Renal cortical epithelial cell (primary cell): Measurements from ENCODE around the gene ELOVL2. TPM values are rescaled to one million over a fixed set of nuclear protein-coding genes. Genes with fewer than 3 reads are reported as not detected.
"Not testable (repeated sequence)": the region's sequence is repeated elsewhere in the genome, so short reads cannot be mapped to it uniquely, and the experiment has no call there.

Experiments used
- DNase-seq: peaks from one replicate; pipeline ENCODE4 v3.0.0-alpha.2; 2011; ENCODE audit warnings: low read depth
- total RNA-seq: library from RNA; depleted of rRNA; stranded (reverse); fragments of >200 nt; gene quantifications from 2 replicates; pipeline ENCODE4 v1.2.3, GENCODE V29; 2014

Gene ELOVL2
- under 0.01 and 0.05 TPM in 2 replicates for total RNA-seq

- no peak for DNase-seq
Measured at GRCh38 chr6:11043961-11044711, at the start of gene ELOVL2. ELOVL2 (minus strand) TSS chr6:11044305; CDS start chr6:11044230, 75 bp downstream.

GRCh38 chr6:11093376-11093625 lies 49.2 kb upstream of the ELOVL2 start:
- no peak for DNase-seq

GRCh38 chr6:11092668-11093375 lies 48.7 kb upstream of the ELOVL2 start:
- DNase-seq, result peak; percentile 43

- not testable (repeated sequence) for DNase-seq
Measured at GRCh38 chr6:11091141-11091540, 47.0 kb upstream of the ELOVL2 start.

GRCh38 chr6:11089695-11090094 lies 45.6 kb upstream of the ELOVL2 start:
- no peak for DNase-seq

GRCh38 chr6:11087141-11087812 lies 43.2 kb upstream of the ELOVL2 start:
- not testable (repeated sequence) for DNase-seq

- DNase-seq, result no peak
Measured at GRCh38 chr6:11085758-11086435, 41.8 kb upstream of the ELOVL2 start.

- no peak for DNase-seq
Measured at GRCh38 chr6:11083956-11084355, 39.9 kb upstream of the ELOVL2 start.

GRCh38 chr6:11083491-11083890 lies 39.4 kb upstream of the ELOVL2 start:
- DNase-seq, result no peak

- DNase-seq, result peak; percentile 35
Measured at GRCh38 chr6:11080296-11080695, 36.2 kb upstream of the ELOVL2 start.

GRCh38 chr6:11078266-11078665 lies 34.2 kb upstream of the ELOVL2 start:
- DNase-seq, result no peak

GRCh38 chr6:11076540-11076939 lies 32.4 kb upstream of the ELOVL2 start:
- DNase-seq, result no peak

GRCh38 chr6:11072101-11072500 lies 28.0 kb upstream of the ELOVL2 start:
- DNase-seq, result no peak

- DNase-seq, result no peak
Measured at GRCh38 chr6:11069760-11070159, 25.7 kb upstream of the ELOVL2 start.

GRCh38 chr6:11067348-11067747 lies 23.2 kb upstream of the ELOVL2 start:
- DNase-seq, result no peak

GRCh38 chr6:11066505-11067347 lies 22.6 kb upstream of the ELOVL2 start:
- no peak for DNase-seq

GRCh38 chr6:11065436-11066202 lies 21.5 kb upstream of the ELOVL2 start:
- no peak for DNase-seq

GRCh38 chr6:11064836-11065235 lies 20.7 kb upstream of the ELOVL2 start:
- no peak for DNase-seq

- no peak for DNase-seq
Measured at GRCh38 chr6:11062715-11063114, 18.6 kb upstream of the ELOVL2 start.

- DNase-seq, result no peak
Measured at GRCh38 chr6:11062083-11062482, 18.0 kb upstream of the ELOVL2 start.

GRCh38 chr6:11058406-11058805 lies 14.3 kb upstream of the ELOVL2 start:
- DNase-seq, result no peak
